Skeletal muscle satellite cell (primary cell): ENCODE data around the gene PARVB.

Experiments used
- H3K27me3 ChIP-seq: 2 replicates; pipeline ENCODE4 v1.7.0; 2013; ENCODE audit warnings: low read length; ENCODE audit not compliant: control insufficient read depth, insufficient read depth
- H3K36me3 ChIP-seq: 2 replicates; pipeline ENCODE4 v1.7.0; 2013; ENCODE audit warnings: mild to moderate bottlenecking, control low read depth, low read length; ENCODE audit not compliant: insufficient read depth
- H3K4me1 ChIP-seq: 2 replicates; pipeline ENCODE4 v1.7.0; 2013; ENCODE audit warnings: low read length; ENCODE audit not compliant: control insufficient read depth, insufficient read depth
- H3K4me2 ChIP-seq: 2 replicates; pipeline ENCODE4 v1.7.0; 2013; ENCODE audit warnings: mild to moderate bottlenecking, low read length
- H3K4me3 ChIP-seq: 2 replicates; pipeline ENCODE4 v1.7.0; 2013; ENCODE audit warnings: low read length
- H3K9ac ChIP-seq: 2 replicates; pipeline ENCODE4 v1.7.0; 2013; ENCODE audit warnings: mild to moderate bottlenecking, low read depth, low read length, moderate library complexity
- H3K9me3 ChIP-seq: replicated peaks from 2 replicates; pipeline ENCODE4 v1.7.0; 2013; ENCODE audit warnings: mild to moderate bottlenecking, control low read depth, low read length

Gene PARVB

GRCh38 chr22:44221710-44222475 is 197.8 kb downstream of the PARVB start:
- peaks cover 34% of the 10 kb centered on the region for H3K27me3 ChIP-seq
- no peak overlapping the region for H3K9ac ChIP-seq
- H3K4me1 ChIP-seq, result no peaks in the 10 kb centered on the region
- H3K9me3 ChIP-seq, result no peaks in the 10 kb centered on the region
- H3K36me3 ChIP-seq, result no peaks in the 10 kb centered on the region
- H3K4me3 ChIP-seq, result no peak overlapping the region
- no peak overlapping the region for H3K4me2 ChIP-seq
